Activated CD4-positive, CD25-positive, alpha-beta regulatory T cell treated with anti-CD3 and anti-CD28 coated beads, Interleukin-2, amount 50 U/mL, for 16 hours (primary cell): ENCODE measurements around the gene MOAP1.
"Not testable (repeated sequence)": the region's sequence is repeated elsewhere in the genome, so short reads cannot be mapped to it uniquely, and the experiment has no call there.

Source experiments
- DNase-seq: peaks from one replicate; pipeline ENCODE4 v3.0.0-alpha.2; 2020; ENCODE audit warnings: low read depth, low spot score

Gene MOAP1

GRCh38 chr14:93146119-93146518 is 38.6 kb downstream of the MOAP1 start:
- DNase-seq, result no peak

- no peak for DNase-seq
Observed at GRCh38 chr14:93142854-93143652, 41.6 kb downstream of the MOAP1 start.

DNA sequence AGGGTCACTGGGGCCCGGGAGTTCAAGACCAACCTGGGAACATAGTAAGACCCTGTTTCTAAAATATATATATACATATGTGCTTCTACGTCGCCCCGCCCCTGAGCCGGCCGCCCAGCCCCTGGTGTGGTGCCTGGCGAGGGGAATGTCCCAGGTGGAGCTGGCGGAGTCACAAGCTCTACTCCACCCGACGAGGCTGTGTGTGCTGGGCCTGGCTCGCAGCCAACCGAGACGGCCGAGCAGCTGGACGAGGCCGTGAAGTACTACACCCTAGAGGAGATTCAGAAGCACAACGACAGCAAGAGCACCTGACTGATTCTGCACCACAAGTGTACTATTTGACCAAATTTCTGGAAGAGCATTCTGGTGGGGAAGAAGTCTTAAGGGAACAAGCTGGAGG is 46.8 kb downstream of the MOAP1 start:
- no peak for DNase-seq

DNA sequence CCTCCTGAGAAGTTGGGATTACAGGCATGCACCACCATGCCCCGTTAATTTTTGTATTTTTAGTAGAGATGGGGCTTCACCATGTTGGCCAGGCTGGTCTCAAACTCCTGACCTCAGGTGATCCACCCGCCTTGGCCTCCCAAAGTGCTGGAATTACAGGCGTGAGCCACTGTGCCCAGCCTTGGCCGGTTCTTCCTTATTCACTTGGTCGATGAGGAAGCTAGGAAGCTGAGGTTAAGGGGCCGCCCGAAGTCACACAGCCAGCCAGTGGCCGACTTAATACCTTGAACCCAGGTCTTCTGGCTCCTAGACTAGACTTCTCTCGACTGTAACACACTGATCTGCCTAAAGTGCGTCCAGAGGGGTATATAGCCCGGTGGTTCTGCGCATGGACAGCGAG is 48.2 kb downstream of the MOAP1 start:
- DNase-seq, result not testable (repeated sequence)

- DNase-seq, result no peak
Observed at GRCh38 chr14:93136009-93136408, 48.7 kb downstream of the MOAP1 start.

DNA sequence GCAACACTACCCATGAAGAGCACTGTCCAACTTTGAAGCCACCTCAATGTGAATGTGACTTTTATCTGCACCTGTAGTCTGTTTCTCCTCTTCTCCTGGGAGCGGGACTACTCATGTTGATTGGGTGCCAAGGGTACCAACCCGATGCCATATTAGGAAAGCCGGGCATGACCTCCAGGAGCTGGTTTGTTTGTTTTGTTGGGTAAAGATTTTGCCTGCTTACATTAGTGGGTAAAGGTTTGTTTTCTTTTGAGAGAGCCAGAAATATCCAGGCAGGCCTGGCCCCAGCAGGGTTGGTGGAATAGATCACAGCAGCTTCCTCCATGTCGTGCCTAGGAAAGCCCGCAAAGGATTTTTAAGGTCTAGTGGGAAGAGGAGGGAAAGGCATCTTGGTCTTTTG is 49.3 kb downstream of the MOAP1 start:
- DNase-seq, result no peak

- no peak for DNase-seq
Observed at GRCh38 chr14:93133464-93133863, 51.2 kb downstream of the MOAP1 start.

DNA sequence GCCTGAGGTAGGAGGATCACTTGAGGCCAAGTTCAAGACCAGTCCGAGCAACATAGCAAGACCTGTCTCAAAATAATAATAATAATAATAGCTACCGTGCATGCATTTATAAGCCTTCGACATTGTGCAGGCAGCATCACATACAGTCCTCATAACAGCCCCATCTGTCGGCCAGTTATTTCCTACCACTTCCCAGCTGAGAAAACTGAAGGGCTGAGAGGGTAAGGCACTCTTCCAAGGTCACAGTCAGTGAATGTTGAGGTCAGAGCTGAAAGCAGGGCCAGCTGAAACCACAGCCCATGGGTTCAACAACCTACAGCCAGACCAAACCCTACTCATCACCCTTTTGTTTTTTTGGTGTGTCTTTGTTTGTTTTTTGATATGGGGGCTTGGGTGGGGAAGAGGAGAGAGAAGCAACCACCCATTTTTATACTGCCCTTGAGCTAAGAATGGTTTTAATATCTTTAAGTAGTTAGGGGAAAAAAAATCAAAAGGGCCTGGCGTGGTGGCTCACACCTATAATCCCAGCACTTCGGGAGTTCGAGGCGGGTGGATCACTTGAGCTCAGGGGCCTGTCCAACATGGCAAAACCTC is 52.1 kb downstream of the MOAP1 start:
- no peak for DNase-seq
